IMR-90 (cell line): Measurements from ENCODE around the gene NFIA. TPM values are rescaled to one million over a fixed set of nuclear protein-coding genes. Genes with fewer than 3 reads are reported as not detected.

ENCODE experiments used
- ATAC-seq: fragments of 200-7000 bp; cut with Tn5 transposase; 2 replicates; pipeline ENCODE4 v1.9.1; 2020; ENCODE audit warnings: low read depth, mild to moderate bottlenecking, moderate library complexity
- BruUV-seq: library from RNA; stranded (reverse); fragments of 400-500 nt; replicated peaks from 2 replicates; lab custom pipeline; 2021; lab: Mats Ljungman, UMichigan
- CTCF ChIA-PET: fragments of 300-600 bp; formaldehyde crosslinking; extraction: SDS; loops from one replicate; lab custom pipeline; 2021; ENCODE audit warnings: antibody characterized with exemption; lab: Yijun Ruan, JAX
- POLR2A ChIA-PET: fragments of 300-600 bp; sonication (Branson Sonifier 250); formaldehyde crosslinking; loops from one replicate; lab custom pipeline; 2022; ENCODE audit warnings: antibody characterized with exemption; ENCODE audit not compliant: unreplicated experiment; lab: Charles Lee
- DNase-seq: peaks from one replicate; pipeline ENCODE4 v3.0.0; 2013
- H2AFZ ChIP-seq: replicated peaks from 2 replicates; pipeline ENCODE3; 2013; ENCODE audit warnings: low read length, mild to moderate bottlenecking; ENCODE audit not compliant: poor library complexity
- H2AK5ac ChIP-seq: 2 replicates; pipeline ENCODE4 v1.6.1; 2013; ENCODE audit warnings: low read depth, low read length, inconsistent platforms
- H2AK9ac ChIP-seq: replicated peaks from 2 replicates; pipeline ENCODE3; 2013; ENCODE audit warnings: mild to moderate bottlenecking, low read depth, low read length, moderate library complexity; ENCODE audit not compliant: poor library complexity
- H2BK120ac ChIP-seq: 2 replicates; pipeline ENCODE4 v1.6.1; 2013; ENCODE audit warnings: low read depth, low read length, inconsistent platforms
- H2BK15ac ChIP-seq: 3 replicates; pipeline ENCODE4 v1.6.1; 2013; ENCODE audit warnings: low read depth, low read length, inconsistent platforms
- H2BK20ac ChIP-seq: 2 replicates; pipeline ENCODE4 v1.6.1; 2013; ENCODE audit warnings: low read depth, mild to moderate bottlenecking, inconsistent platforms, low read length, moderate library complexity
- H2BK5ac ChIP-seq: 2 replicates; pipeline ENCODE4 v1.6.1; 2013; ENCODE audit warnings: mild to moderate bottlenecking, low read depth, low read length, inconsistent platforms; ENCODE audit not compliant: poor library complexity, severe bottlenecking
- H3K14ac ChIP-seq: replicated peaks from 2 replicates; pipeline ENCODE4 v1.6.1; 2013; ENCODE audit warnings: low read depth, low read length, inconsistent platforms
- H3K18ac ChIP-seq: 2 replicates; pipeline ENCODE4 v1.6.1; 2013; ENCODE audit warnings: low read depth, low read length, control low read depth
- H3K23ac ChIP-seq: 2 replicates; pipeline ENCODE4 v1.6.1; 2013; ENCODE audit warnings: low read depth, low read length, inconsistent platforms
- H3K27ac ChIP-seq: 2 replicates; pipeline ENCODE4 v1.5.1; 2013; ENCODE audit warnings: mild to moderate bottlenecking, control low read depth, low read length; ENCODE audit not compliant: insufficient read depth
- H3K27me3 ChIP-seq: 2 replicates; pipeline ENCODE4 v1.6.1; 2013; ENCODE audit warnings: low read length; ENCODE audit not compliant: control insufficient read depth, insufficient read depth
- H3K36me3 ChIP-seq: 2 replicates; pipeline ENCODE4 v1.6.1; 2013; ENCODE audit warnings: low read length, mixed read lengths; ENCODE audit not compliant: control insufficient read depth, insufficient read depth
- H3K4ac ChIP-seq: 2 replicates; pipeline ENCODE4 v1.6.1; 2013; ENCODE audit warnings: low read depth, low read length, inconsistent platforms
- H3K4me1 ChIP-seq: 2 replicates; pipeline ENCODE4 v1.6.1; 2013; ENCODE audit warnings: low read length, mixed read lengths; ENCODE audit not compliant: control insufficient read depth, insufficient read depth
- H3K4me2 ChIP-seq: 2 replicates; pipeline ENCODE4 v1.6.1; 2013; ENCODE audit warnings: low read depth, mild to moderate bottlenecking, control low read depth, low read length, moderate library complexity
- H3K4me3 ChIP-seq: 2 replicates; pipeline ENCODE4 v1.5.1; 2013; ENCODE audit warnings: low read depth, mild to moderate bottlenecking, control low read depth, low read length, moderate library complexity; ENCODE audit not compliant: insufficient read depth
- H3K56ac ChIP-seq: 2 replicates; pipeline ENCODE4 v1.6.1; 2013; ENCODE audit warnings: low read length, inconsistent platforms; ENCODE audit not compliant: insufficient read depth; ENCODE audit errors: extremely low read depth
- H3K79me1 ChIP-seq, 2 experiments: 2 replicates each; pipeline ENCODE4 v1.6.1; 2013; ENCODE audit warnings: low read length in 2 of 2, inconsistent platforms in 1 of 2, low read depth in 1 of 2
- H3K9ac ChIP-seq: 2 replicates; pipeline ENCODE4 v1.6.1; 2013; ENCODE audit warnings: low read depth, low read length, control low read depth
- H3K9me1 ChIP-seq: 2 replicates; pipeline ENCODE4 v1.6.1; 2013; ENCODE audit warnings: low read length, inconsistent platforms; ENCODE audit not compliant: insufficient read depth
- H3K9me3 ChIP-seq: 2 replicates; pipeline ENCODE4 v1.6.1; 2013; ENCODE audit warnings: low read length; ENCODE audit not compliant: control insufficient read depth, insufficient read depth
- H4K20me1 ChIP-seq: 2 replicates; pipeline ENCODE4 v1.6.1; 2013; ENCODE audit warnings: low read length, inconsistent platforms; ENCODE audit not compliant: insufficient read depth
- H4K5ac ChIP-seq: 2 replicates; pipeline ENCODE4 v1.6.1; 2013; ENCODE audit warnings: mild to moderate bottlenecking, low read depth, low read length, control low read depth
- H4K8ac ChIP-seq, 2 experiments: 2 replicates each; pipeline ENCODE4 v1.6.1; 2013; ENCODE audit warnings: low read depth in 2 of 2, low read length in 2 of 2, control low read depth in 1 of 2, inconsistent platforms in 1 of 2
- H4K91ac ChIP-seq: 2 replicates; pipeline ENCODE4 v1.6.1; 2013; ENCODE audit warnings: low read depth, low read length, inconsistent platforms; ENCODE audit not compliant: insufficient read depth
- BHLHE40 ChIP-seq: fragments of 150-350 bp; IDR thresholded peaks from 2 replicates; pipeline ENCODE4 v1.6.1; 2016; ENCODE audit warnings: mild to moderate bottlenecking, low read depth, low read length
- CEBPB ChIP-seq: IDR thresholded peaks from 2 replicates; pipeline ENCODE4 v1.6.1; 2012; ENCODE audit warnings: low read depth, low read length, improper control_type of control experiment
- CHD1 ChIP-seq: IDR thresholded peaks from 2 replicates; pipeline ENCODE4 v1.6.1; 2012; ENCODE audit warnings: low read depth, low read length, improper control_type of control experiment
- CTCF ChIP-seq: conservative IDR thresholded peaks from 2 replicates; pipeline ENCODE4 v1.5.1; 2012; ENCODE audit warnings: mild to moderate bottlenecking, low read depth, low read length, improper control_type of control experiment
- ELK1 ChIP-seq: fragments of 150-350 bp; IDR thresholded peaks from 2 replicates; pipeline ENCODE4 v1.6.1; 2016; ENCODE audit warnings: low read depth, mild to moderate bottlenecking, low read length, moderate library complexity, borderline replicate concordance
- FOS ChIP-seq: fragments of 150-350 bp; IDR thresholded peaks from 2 replicates; pipeline ENCODE4 v1.6.1; 2016; ENCODE audit warnings: low read depth, low read length
- MAFK ChIP-seq: IDR thresholded peaks from 2 replicates; pipeline ENCODE4 v1.6.1; 2012; ENCODE audit warnings: low read depth, low read length, improper control_type of control experiment
- MAZ ChIP-seq: IDR thresholded peaks from 2 replicates; pipeline ENCODE4 v1.6.1; 2012; ENCODE audit warnings: low read depth, mild to moderate bottlenecking, low read length, improper control_type of control experiment, moderate library complexity, borderline replicate concordance
- MXI1 ChIP-seq: IDR thresholded peaks from 2 replicates; pipeline ENCODE4 v1.6.1; 2012; ENCODE audit warnings: low read depth, mild to moderate bottlenecking, low read length, moderate library complexity, borderline replicate concordance
- NFE2L2 ChIP-seq: fragments of 150-350 bp; IDR thresholded peaks from 2 replicates; pipeline ENCODE4 v1.6.1; 2016; ENCODE audit warnings: low read depth, mild to moderate bottlenecking, low read length
- POLR2A ChIP-seq: IDR thresholded peaks from 2 replicates; pipeline ENCODE4 v1.6.1; 2012; ENCODE audit warnings: mild to moderate bottlenecking, low read depth, low read length
- RAD21 ChIP-seq: IDR thresholded peaks from 2 replicates; pipeline ENCODE4 v1.6.1; 2012; ENCODE audit warnings: low read length, improper control_type of control experiment
- RCOR1 ChIP-seq: IDR thresholded peaks from 2 replicates; pipeline ENCODE4 v1.6.1; 2012; ENCODE audit warnings: mild to moderate bottlenecking, low read length, improper control_type of control experiment; ENCODE audit not compliant: insufficient replicate concordance
- RFX5 ChIP-seq: IDR thresholded peaks from 2 replicates; pipeline ENCODE4 v1.8.0; 2012; ENCODE audit warnings: low read depth, mild to moderate bottlenecking, low read length, moderate library complexity
- SMC3 ChIP-seq: fragments of 150-350 bp; IDR thresholded peaks from 2 replicates; pipeline ENCODE4 v1.6.1; 2016; ENCODE audit warnings: low read depth, mild to moderate bottlenecking, antibody characterized with exemption, low read length, moderate library complexity
- USF2 ChIP-seq: fragments of 150-350 bp; IDR thresholded peaks from 2 replicates; pipeline ENCODE4 v1.6.1; 2017; ENCODE audit warnings: mild to moderate bottlenecking, antibody characterized with exemption, low read length, low read depth
- WGBS, 2 experiments: methylation state at CpG; one replicate each; pipeline versions ENCODE4 v1.1.5 to v1.1.7; 2013; ENCODE audit warnings: missing lambda C conversion rate in 2 of 2; ENCODE audit not compliant: insufficient read length in 1 of 2; ENCODE audit errors: extremely low coverage in 2 of 2; 5-methylcytosine and 5-hydroxymethylcytosine counted together
- dilution Hi-C: fragments of 300-500 bp; cut with HindIII; formaldehyde crosslinking; loops from one replicate; pipeline ENCODE4 v1.14.3; 2018; ENCODE audit warnings: low sequenced_read_pairs; ENCODE audit not compliant: unreplicated experiment
- in situ Hi-C: fragments of 300-500 bp; cut with MboI; formaldehyde crosslinking; loops from 3 replicates; pipeline ENCODE4 v1.14.3; 2019; ENCODE audit warnings: low sequenced_read_pairs, inconsistent platforms, mixed read lengths
- intact Hi-C: fragments of 100-400 bp; cut with micrococcal nuclease; formaldehyde crosslinking; loops from 2 replicates; pipeline ENCODE4 v1.10.0; 2022
- polyA plus RNA-seq, 3 experiments: library from polyadenylated mRNA; depleted of rRNA; stranded (reverse); fragments of >200 nt; gene quantifications; 2 replicates each; pipeline ENCODE4 v1.2.3, GENCODE V29; 2012; ENCODE audit warnings: low replicate concordance in 1 of 3
- total RNA-seq: library from RNA; depleted of rRNA; stranded (reverse); fragments of >200 nt; gene quantifications from 2 replicates; pipeline ENCODE4 v1.2.3, GENCODE V29; 2012

The NFIA gene
- total and polyA plus RNA-seq, 2 of the 4 experiments (the other 2 are of a cell fraction) = 1.6 to 2.2 TPM

- H3K27ac ChIP-seq = no peak overlapping the region
These were observed 42.3 kb downstream of the NFIA start for GRCh38 chr1:61124696-61125095.

More at GRCh38 chr1:61124696-61125095, 42.3 kb downstream of the NFIA start:
- in situ Hi-C loops = no loop called here
- dilution Hi-C loops = no loop called here
- Histone ChIP-seq H3K9ac (no peak overlapping the region), H3K9me1 (no peaks in the 10 kb centered on the region), H2BK5ac (no peak overlapping the region), H3K23ac (no peak overlapping the region), H3K4me3 (no peak overlapping the region), H3K14ac (no peak overlapping the region), H3K9me3 (no peaks in the 10 kb centered on the region), H3K4me1 (no peaks in the 10 kb centered on the region), H3K4me2 (no peak overlapping the region), H4K5ac (no peak overlapping the region), H3K27me3 (peaks cover 2% of the 10 kb centered on the region; the same call in 1 of the 2 replicates), H3K56ac (no peak overlapping the region), H2BK20ac (no peak overlapping the region), H2AK5ac (no peak overlapping the region), H4K20me1 (no peaks in the 10 kb centered on the region), H3K18ac (no peak overlapping the region), H3K4ac (no peak overlapping the region), H2AK9ac (no peak overlapping the region), H2BK120ac (no peak overlapping the region), H2BK15ac (no peak overlapping the region), H4K8ac (no peak overlapping the region), H3K79me1 (no peaks in the 10 kb centered on the region), H4K91ac (no peak overlapping the region), H2AFZ (no peak overlapping the region), H3K36me3 (no peaks in the 10 kb centered on the region)
- intact Hi-C loops = no loop called here
- no peak for ATAC-seq
- ChIA-PET POLR2A (no interaction called here), CTCF (no interaction called here)
- BruUV-seq = no TSS peak
- no CpG with 5 or more reads among the region's 3 CpGs for WGBS, 2 experiments
- DNase-seq = no peak
- no peak for TF ChIP-seq RFX5
- TF ChIP-seq NFE2L2 = no peak
- no peak for TF ChIP-seq MXI1
- TF ChIP-seq CHD1 = no peak
- TF ChIP-seq MAFK = no peak
- no peak for TF ChIP-seq RCOR1
- no peak for TF ChIP-seq USF2
- no peak for TF ChIP-seq CTCF
- no peak for TF ChIP-seq RAD21
- TF ChIP-seq BHLHE40 = no peak
- TF ChIP-seq SMC3 = no peak
- TF ChIP-seq MAZ = no peak
- no peak for TF ChIP-seq ELK1
- TF ChIP-seq FOS = no peak
- TF ChIP-seq CEBPB = no peak
- TF ChIP-seq POLR2A = no peak
